ENCODE measurements around the gene RBBP8NL. TPM values are rescaled to one million over a fixed set of nuclear protein-coding genes. Genes with fewer than 3 reads are reported as not detected.

Gene RBBP8NL
- total RNA-seq, 1 donor from 2014 or later: 0.10 TPM

DNA sequence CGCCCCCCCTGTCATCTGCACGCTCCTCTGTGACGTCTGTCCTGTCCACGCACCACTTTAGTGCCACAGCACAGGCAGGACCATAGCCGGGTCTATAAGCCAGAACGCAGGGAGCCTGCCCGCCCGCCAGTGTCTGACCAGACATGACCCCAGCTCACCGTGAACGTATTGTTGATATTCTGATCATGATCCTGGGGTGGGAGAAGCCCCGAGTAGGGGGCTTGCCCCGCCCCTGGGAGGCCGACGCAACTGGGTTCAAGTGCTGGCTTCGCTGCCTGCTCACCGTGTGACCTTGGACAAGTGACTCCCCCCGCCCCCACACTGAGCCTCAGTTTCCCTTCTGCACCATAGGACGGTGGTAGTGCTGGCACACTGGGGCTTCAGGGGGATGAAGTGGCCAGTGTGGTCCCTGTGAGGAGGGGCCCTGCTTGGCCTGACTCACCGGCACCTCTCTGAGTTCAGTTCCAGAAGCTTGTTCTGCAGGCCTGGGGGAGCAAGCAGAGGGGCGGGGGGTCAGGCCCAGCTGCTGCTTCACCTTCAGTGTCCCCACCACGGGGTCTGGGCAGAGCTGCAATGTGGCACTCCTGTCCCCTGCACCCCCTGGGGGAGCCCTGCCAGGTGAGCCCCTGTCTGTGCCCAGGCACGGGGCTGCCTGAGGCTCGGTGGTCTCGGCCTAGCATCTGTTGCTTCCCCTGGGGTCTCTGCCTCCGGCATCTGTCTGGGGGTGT is 9.2 kb downstream of the RBBP8NL start:
- Mint-ChIP-seq H3K4me1 (ENCODE audit: unreplicated experiment) (no peaks in the 10 kb centered on the region), H3K4me3 (ENCODE audit: unreplicated experiment) (no peak overlapping the region), H3K36me3 (ENCODE audit: low read depth, unreplicated experiment) (peaks cover 4% of the 10 kb centered on the region), H3K27me3 (ENCODE audit: unreplicated experiment) (peaks cover 10% of the 10 kb centered on the region), H3K27ac (ENCODE audit: unreplicated experiment) (no peak overlapping the region), H3K9me3 (ENCODE audit: unreplicated experiment) (no peaks in the 10 kb centered on the region)
- DNase-seq (ENCODE audit: low spot score): no peak
- TF ChIP-seq, protein P1, sequence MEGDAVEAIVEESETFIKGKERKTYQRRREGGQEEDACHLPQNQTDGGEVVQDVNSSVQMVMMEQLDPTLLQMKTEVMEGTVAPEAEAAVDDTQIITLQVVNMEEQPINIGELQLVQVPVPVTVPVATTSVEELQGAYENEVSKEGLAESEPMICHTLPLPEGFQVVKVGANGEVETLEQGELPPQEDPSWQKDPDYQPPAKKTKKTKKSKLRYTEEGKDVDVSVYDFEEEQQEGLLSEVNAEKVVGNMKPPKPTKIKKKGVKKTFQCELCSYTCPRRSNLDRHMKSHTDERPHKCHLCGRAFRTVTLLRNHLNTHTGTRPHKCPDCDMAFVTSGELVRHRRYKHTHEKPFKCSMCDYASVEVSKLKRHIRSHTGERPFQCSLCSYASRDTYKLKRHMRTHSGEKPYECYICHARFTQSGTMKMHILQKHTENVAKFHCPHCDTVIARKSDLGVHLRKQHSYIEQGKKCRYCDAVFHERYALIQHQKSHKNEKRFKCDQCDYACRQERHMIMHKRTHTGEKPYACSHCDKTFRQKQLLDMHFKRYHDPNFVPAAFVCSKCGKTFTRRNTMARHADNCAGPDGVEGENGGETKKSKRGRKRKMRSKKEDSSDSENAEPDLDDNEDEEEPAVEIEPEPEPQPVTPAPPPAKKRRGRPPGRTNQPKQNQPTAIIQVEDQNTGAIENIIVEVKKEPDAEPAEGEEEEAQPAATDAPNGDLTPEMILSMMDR (IDR thresholded peaks at IDR 0.05; ENCODE audit: unreplicated experiment): no peak

DNA sequence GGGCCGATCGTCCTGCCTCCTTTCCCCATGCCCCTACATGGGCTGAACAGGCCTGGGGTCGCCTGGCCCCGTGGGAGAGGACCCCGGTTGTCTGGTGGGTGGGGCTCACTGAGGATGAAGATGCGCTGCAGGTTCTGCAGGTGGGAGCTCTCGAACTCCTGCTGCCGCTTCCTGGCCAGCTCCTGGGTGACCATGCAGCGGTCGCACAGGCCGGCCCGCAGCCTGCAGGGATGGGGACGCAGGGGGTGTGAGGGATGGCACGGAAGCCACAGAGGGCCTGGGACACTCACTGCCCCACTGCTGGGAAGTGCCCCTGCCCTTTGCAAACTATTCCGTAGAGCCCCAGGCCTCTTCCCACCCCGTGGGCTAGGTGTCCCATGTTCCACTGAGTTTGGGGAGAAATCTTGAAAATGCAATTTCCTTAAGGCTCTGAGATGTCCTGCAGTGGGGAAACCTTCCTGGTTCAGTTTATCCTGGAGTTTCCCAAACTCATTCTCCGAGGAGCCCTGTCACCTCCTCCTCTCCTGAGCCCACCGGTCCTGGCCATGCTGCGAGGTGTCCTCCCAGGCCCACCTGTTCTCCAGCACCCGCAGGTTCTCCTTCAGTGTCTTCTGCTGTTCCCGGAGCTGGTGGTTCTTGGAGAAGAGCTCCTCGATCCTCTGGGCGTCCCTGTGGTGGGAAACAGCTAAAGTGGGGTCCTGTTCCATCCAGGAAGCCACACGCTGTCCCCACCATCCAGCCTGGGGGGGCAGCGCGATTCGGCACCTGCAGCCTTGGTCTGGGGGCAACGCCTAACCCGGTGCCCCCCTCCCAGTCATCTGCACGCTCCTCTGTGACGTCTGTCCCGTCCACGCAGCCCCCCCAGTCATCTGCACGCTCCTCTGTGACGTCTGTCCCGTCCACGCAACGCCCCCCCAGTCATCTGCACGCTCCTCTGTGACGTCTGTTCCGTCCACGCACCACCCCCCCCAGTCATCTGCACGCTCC is 10.4 kb downstream of the RBBP8NL start:
- peaks cover 10% of the 10 kb centered on the region for H3K27me3 Mint-ChIP-seq (ENCODE audit: unreplicated experiment)
- H3K9me3 Mint-ChIP-seq (ENCODE audit: unreplicated experiment): no peaks in the 10 kb centered on the region
- TF ChIP-seq, protein P1 (IDR thresholded peaks at IDR 0.05; ENCODE audit: unreplicated experiment): no peak
- DNase-seq (ENCODE audit: low spot score): no peak
- H3K36me3 Mint-ChIP-seq (ENCODE audit: low read depth, unreplicated experiment): peaks cover 4% of the 10 kb centered on the region
- no peaks in the 10 kb centered on the region for H3K4me1 Mint-ChIP-seq (ENCODE audit: unreplicated experiment)
- no peak overlapping the region for H3K4me3 Mint-ChIP-seq (ENCODE audit: unreplicated experiment)
- H3K27ac Mint-ChIP-seq (ENCODE audit: unreplicated experiment): no peak overlapping the region

DNA sequence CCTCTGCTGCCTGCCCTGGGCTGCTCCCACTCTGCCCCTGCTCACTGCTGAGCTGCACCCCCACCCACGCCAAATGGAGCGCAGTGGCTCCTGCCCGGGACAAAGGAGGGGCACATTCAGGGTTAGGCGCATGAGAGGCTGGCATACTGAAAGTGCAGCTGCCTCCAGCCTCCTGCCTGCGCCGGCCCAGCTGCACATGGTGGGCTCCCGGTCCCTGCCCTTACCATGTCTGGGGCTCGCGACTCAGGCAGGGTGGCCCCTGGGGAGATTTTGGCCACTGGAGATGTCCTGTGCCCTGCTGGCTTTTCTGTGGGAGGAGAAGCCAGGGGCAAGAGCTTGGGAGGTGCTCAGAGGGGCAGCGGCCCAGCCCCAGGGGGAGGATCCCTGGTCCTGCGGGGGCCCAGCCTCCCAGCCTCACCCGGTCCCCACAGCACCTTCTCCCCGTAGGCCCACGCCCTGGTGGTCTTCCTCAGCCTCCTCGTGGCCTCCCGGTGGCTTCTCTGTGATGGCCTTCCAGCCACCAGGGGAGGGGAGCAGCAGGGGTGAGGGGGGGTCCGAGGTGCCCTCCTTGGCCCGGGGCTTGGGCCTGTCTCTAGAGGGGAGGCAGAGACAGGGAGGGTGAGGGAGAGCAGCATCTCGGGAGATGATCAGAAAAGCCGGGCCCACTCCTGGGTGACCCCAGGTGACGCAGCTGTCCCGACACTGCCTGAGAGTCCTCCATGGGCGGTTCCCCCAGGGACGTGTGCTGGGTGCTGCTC is 11.8 kb downstream of the RBBP8NL start:
- Mint-ChIP-seq H3K36me3 (ENCODE audit: low read depth, unreplicated experiment) (peaks cover 4% of the 10 kb centered on the region), H3K9me3 (ENCODE audit: unreplicated experiment) (no peaks in the 10 kb centered on the region), H3K4me1 (ENCODE audit: unreplicated experiment) (no peaks in the 10 kb centered on the region), H3K4me3 (ENCODE audit: unreplicated experiment) (no peak overlapping the region), H3K27ac (ENCODE audit: unreplicated experiment) (no peak overlapping the region), H3K27me3 (ENCODE audit: unreplicated experiment) (peaks cover 5% of the 10 kb centered on the region)
- no peak for DNase-seq (ENCODE audit: low spot score)
- TF ChIP-seq, protein P1 (IDR thresholded peaks at IDR 0.05; ENCODE audit: unreplicated experiment): no peak

DNA sequence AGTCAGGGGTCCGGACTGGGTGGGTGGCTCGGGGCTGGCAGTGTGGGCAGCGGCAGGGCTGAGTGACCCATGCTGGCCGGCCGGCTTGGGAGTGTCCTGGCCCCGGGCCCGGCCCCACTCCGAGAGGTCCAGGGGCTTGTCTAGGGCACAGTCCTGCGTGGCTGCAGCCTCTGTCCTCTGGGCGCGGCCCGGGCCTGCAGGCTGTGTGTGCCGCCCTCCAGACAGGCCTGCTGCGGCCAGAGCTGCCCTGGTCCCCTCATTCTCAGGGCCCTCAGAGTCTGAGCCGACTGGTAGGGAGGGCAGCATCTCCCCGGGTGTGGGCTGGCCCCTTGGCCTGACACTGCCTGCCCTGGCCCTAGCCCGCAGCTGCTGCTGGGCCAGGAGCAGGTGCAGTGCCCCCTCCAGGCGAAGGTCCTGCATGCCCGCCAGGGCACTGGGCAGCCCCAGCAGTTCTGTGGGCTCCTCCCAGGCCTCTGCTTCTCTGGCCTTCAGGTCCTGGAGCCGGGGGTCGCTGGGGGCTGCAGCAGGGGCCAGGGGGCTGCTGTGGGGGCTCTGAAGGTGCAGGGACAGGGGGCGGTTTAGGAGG is 13.3 kb downstream of the RBBP8NL start:
- no peak overlapping the region for H3K27ac Mint-ChIP-seq (ENCODE audit: unreplicated experiment)
- H3K36me3 Mint-ChIP-seq (ENCODE audit: low read depth, unreplicated experiment): no peaks in the 10 kb centered on the region
- peak; percentile 45 for DNase-seq (ENCODE audit: low spot score)
- TF ChIP-seq, protein P1 (IDR thresholded peaks at IDR 0.05; ENCODE audit: unreplicated experiment): no peak
- H3K4me1 Mint-ChIP-seq (ENCODE audit: unreplicated experiment): no peaks in the 10 kb centered on the region
- no peaks in the 10 kb centered on the region for H3K9me3 Mint-ChIP-seq (ENCODE audit: unreplicated experiment)
- no peak overlapping the region for H3K4me3 Mint-ChIP-seq (ENCODE audit: unreplicated experiment)
- H3K27me3 Mint-ChIP-seq (ENCODE audit: unreplicated experiment): peaks cover 6% of the 10 kb centered on the region

Measured in endothelial cell (in vitro differentiated cells).